ENCODE data around the gene KCNK10.

DNA sequence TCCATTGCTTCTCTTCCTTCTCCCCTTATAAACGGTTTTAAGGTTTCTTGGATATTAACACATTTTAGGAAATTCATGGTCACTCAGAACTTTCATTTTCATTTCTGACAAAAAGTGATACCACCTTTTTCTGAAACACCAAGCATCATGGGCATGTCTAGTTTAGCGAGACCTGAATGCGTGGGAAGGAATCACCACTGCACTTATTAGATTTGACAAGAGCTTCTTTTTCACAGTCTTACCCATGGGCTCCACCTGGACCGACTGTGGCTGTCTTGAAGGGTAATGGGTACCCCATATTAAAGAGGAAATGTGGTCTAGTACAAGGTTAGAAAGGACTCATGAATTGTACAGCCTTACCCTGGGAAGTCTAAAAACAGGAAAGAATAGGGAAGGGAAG is 95.4 kb downstream of the KCNK10 start:
- TF ChIP-seq, protein P1, sequence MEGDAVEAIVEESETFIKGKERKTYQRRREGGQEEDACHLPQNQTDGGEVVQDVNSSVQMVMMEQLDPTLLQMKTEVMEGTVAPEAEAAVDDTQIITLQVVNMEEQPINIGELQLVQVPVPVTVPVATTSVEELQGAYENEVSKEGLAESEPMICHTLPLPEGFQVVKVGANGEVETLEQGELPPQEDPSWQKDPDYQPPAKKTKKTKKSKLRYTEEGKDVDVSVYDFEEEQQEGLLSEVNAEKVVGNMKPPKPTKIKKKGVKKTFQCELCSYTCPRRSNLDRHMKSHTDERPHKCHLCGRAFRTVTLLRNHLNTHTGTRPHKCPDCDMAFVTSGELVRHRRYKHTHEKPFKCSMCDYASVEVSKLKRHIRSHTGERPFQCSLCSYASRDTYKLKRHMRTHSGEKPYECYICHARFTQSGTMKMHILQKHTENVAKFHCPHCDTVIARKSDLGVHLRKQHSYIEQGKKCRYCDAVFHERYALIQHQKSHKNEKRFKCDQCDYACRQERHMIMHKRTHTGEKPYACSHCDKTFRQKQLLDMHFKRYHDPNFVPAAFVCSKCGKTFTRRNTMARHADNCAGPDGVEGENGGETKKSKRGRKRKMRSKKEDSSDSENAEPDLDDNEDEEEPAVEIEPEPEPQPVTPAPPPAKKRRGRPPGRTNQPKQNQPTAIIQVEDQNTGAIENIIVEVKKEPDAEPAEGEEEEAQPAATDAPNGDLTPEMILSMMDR (IDR thresholded peaks at IDR 0.05) = no peak
- TF ChIP-seq POLR2AphosphoS5 (IDR thresholded peaks at IDR 0.05) (no peak), POLR2A (IDR thresholded peaks at IDR 0.05) (no peak)
